NCI-H1048 (cell line): ENCODE results near the gene ATXN7L3B.

ENCODE experiments used
- DNase-seq: peaks from one replicate; lab custom pipeline; 2025; lab: John Stamatoyannopoulos, UW

ATXN7L3B gene

GRCh38 chr12:74551291-74551690 is 13.7 kb downstream of the ATXN7L3B start:
- no peak for DNase-seq

GRCh38 chr12:74552201-74552600 is 14.6 kb downstream of the ATXN7L3B start:
- DNase-seq: no peak

- DNase-seq: no peak
Observed at GRCh38 chr12:74559728-74560127, 22.1 kb downstream of the ATXN7L3B start.

GRCh38 chr12:74563927-74564326 is 26.3 kb downstream of the ATXN7L3B start:
- DNase-seq: no peak

- DNase-seq: no peak
Observed at GRCh38 chr12:74578486-74578885, 40.9 kb downstream of the ATXN7L3B start.

- no peak for DNase-seq
Observed at GRCh38 chr12:74579446-74579845, 41.8 kb downstream of the ATXN7L3B start.

- DNase-seq: no peak
Observed at GRCh38 chr12:74579981-74580380, 42.3 kb downstream of the ATXN7L3B start.

GRCh38 chr12:74581439-74581838 is 43.8 kb downstream of the ATXN7L3B start:
- DNase-seq: no peak

GRCh38 chr12:74584483-74585062 is 46.9 kb downstream of the ATXN7L3B start:
- DNase-seq: no peak

- DNase-seq: no peak
Observed at GRCh38 chr12:74586251-74586650, 48.6 kb downstream of the ATXN7L3B start.
